Activated CD4-positive, alpha-beta T cell treated with anti-CD3 and anti-CD28 coated beads, Interleukin-2, amount 10 ng/mL, durations not matched to agents 7 days and 5 days (primary cell): ENCODE measurements around the gene FAM81B. TPM values are rescaled to one million over a fixed set of nuclear protein-coding genes. Genes with fewer than 3 reads are reported as not detected.
"Not testable (repeated sequence)": the region's sequence is repeated elsewhere in the genome, so short reads cannot be mapped to it uniquely, and the experiment has no call there.

ENCODE experiments used
- CTCF ChIA-PET: fragments of 350-600 bp; sonication (Branson Sonifier 250); formaldehyde crosslinking; loops from one replicate; lab custom pipeline; 2021; ENCODE audit warnings: antibody characterized with exemption; lab: Charles Lee
- POLR2A ChIA-PET: fragments of 350-600 bp; sonication (Branson Sonifier 250); formaldehyde crosslinking; loops from one replicate; lab custom pipeline; 2021; ENCODE audit warnings: antibody characterized with exemption; lab: Charles Lee
- DNase-seq: peaks from one replicate; pipeline ENCODE4 v3.0.0-alpha.2; 2020
- H3K27ac Mint-ChIP-seq: one replicate; pipeline ENCODE4 v1.8.0; 2021; ENCODE audit warnings: mild to moderate bottlenecking, moderate library complexity, mixed read lengths
- H3K27me3 Mint-ChIP-seq: one replicate; pipeline ENCODE4 v1.8.0; 2021; ENCODE audit warnings: mixed read lengths
- H3K36me3 Mint-ChIP-seq: one replicate; pipeline ENCODE4 v1.8.0; 2021; ENCODE audit warnings: low read depth, mixed read lengths
- H3K4me1 Mint-ChIP-seq: one replicate; pipeline ENCODE4 v1.8.0; 2021; ENCODE audit warnings: mixed read lengths
- H3K4me3 Mint-ChIP-seq: one replicate; pipeline ENCODE4 v1.8.0; 2021; ENCODE audit warnings: mild to moderate bottlenecking, moderate library complexity, mixed read lengths
- H3K9me3 Mint-ChIP-seq: one replicate; pipeline ENCODE4 v1.8.0; 2021; ENCODE audit warnings: mixed read lengths
- total RNA-seq, 2 experiments: library from RNA; stranded (reverse); gene quantifications; one replicate each; pipeline ENCODE4 v1.2.3, GENCODE V29; 2021

FAM81B gene, protein sequence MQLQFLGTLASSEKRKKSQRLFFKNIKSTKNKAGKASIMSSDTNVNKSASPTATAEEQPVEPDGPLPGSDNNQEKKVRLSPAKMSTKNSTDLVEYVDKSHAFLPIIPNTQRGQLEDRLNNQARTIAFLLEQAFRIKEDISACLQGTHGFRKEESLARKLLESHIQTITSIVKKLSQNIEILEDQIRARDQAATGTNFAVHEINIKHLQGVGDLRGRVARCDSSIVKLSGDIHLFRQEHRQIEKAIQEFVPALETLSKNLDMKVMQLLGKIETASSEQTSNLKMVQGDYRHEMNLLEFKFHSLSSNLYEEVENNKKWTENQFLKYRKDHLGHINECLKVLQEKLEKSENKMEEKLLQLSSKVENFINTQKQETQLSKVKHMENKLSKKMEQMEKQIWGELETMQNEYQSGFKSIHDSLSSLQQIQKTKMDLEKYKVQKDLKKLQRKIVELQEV
- not detected for total RNA-seq

DNA sequence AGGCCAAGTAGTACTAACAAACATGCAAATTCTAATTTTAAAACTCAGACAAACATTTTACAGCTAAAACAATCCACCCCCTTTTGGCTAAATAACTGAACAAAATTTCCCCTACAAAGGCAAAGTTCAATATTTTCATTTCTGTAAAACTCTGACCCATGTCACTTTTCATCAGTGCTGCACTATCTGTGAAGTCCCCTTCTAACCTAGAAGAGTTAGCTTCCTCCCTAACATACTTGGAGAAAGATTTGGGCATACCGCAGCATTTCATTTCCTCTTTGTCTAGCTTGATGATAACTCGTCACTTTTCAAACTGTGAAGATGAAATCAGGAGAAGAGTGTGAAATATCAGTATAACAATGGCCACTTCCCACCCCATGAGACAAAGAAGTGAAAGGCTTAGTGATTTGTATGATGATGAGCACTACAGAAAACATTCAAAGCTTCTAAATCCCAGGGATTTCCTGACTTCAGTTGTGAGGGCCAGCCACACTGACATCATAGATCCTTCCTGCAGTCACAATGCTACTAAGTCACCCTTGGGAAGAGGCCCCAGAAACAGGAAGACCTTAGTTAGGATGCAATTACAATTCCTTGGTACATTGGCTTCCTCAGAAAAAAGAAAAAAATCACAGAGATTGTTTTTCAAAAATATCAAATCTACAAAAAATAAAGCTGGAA is at the start of gene FAM81B:
Gene FAM81B (plus strand): TSS at position 555 of the 681 bp plus-strand sequence. CDS start 24 bp downstream, at position 579.
- ChIA-PET POLR2A (no interaction called here), CTCF (no interaction called here)
- Mint-ChIP-seq H3K4me3 (no peak within 1 kb of the TSS), H3K27ac (no peak within 1 kb of the TSS), H3K9me3 (peaks cover 3% of the 10 kb centered on the region), H3K27me3 (peaks cover 8% of the 10 kb centered on the region), H3K4me1 (no peaks in the 10 kb centered on the region), H3K36me3 (no peaks in the 10 kb centered on the region)
- no peak for DNase-seq

DNA sequence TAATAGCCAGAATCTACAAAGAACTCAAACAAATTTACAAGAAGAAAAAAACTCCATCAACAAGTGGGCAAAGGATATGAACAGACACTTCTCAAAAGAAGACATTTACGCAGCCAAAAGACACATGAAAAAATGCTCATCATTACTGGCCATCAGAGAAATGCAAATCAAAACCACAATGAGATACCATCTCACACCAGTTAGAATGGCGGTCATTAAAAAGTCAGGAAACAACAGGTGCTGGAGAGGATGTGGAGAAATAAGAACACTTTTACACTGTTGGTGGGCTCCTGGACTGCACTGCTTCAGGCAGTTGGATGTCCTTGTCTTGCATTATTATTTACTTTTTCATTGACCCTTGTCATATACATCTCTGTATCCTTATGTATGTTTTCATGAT is 49.7 kb upstream of the FAM81B start:
- H3K4me3 Mint-ChIP-seq, CTCF ChIA-PET, H3K27me3 Mint-ChIP-seq, H3K4me1 Mint-ChIP-seq, DNase-seq, POLR2A ChIA-PET, H3K9me3 Mint-ChIP-seq, H3K36me3 Mint-ChIP-seq, H3K27ac Mint-ChIP-seq: not testable (repeated sequence)

DNA sequence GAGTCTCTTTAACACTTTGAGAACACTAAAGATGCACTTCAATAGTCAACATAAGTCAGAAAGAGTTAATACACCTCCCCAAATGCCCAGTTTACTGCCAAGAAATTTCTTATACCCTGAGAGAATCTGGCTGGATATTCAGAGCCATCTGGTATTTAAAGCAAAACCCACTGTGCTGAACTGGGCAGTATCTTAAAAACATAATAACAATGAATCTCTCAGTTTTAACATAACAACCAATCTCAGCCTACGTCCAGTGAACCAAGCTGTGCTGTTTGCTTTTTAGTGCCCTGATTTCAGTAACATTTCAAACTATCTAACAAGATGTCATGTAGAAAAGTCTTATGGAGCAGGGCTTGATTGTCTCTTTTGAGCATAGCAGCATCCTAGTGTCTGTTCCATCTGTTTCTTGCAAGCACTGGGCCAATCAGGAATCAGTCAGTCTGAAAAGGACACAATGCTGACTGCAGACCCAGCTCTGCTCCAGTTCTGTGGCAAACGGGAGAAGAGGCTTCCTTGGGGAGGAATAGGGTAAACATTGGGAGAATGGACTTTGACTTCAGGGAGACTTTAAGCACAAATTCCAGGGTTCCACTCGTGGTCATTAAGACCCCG is 43.6 kb upstream of the FAM81B start:
- Mint-ChIP-seq H3K27me3 (no peaks in the 10 kb centered on the region), H3K9me3 (no peaks in the 10 kb centered on the region)
- CTCF ChIA-PET: no interaction called here

DNA sequence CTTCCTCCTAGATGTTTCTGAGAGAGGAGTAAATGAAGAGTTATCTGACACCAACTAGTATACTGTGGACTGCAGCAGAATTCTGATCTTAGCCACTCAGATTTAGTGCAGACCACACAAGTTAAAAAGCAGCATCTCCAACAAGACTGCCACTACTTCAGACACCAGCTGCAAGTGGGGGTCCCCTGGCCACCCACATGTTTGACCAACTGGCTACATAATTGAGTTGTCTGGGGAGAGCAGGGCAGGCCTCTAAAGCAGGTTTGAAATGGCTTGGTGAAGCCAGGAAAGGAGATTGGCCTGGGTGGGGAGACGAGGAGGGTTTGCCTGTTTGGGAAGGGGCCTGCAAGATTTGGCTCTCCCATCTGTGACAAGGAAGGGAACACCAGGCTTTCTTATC is 40.5 kb upstream of the FAM81B start:
- CTCF ChIA-PET: no interaction called here
- Mint-ChIP-seq H3K9me3 (no peaks in the 10 kb centered on the region), H3K27ac (no peak overlapping the region), H3K4me1 (no peaks in the 10 kb centered on the region), H3K36me3 (no peaks in the 10 kb centered on the region), H3K4me3 (no peak overlapping the region), H3K27me3 (no peaks in the 10 kb centered on the region)
- POLR2A ChIA-PET: no interaction called here
- DNase-seq: no peak

More for the DNA sequence above, 43.6 kb upstream of the FAM81B start:
- Mint-ChIP-seq H3K27ac (no peak overlapping the region), H3K36me3 (no peaks in the 10 kb centered on the region), H3K4me1 (no peaks in the 10 kb centered on the region), H3K4me3 (no peak overlapping the region)
- POLR2A ChIA-PET: no interaction called here
- no peak for DNase-seq

DNA sequence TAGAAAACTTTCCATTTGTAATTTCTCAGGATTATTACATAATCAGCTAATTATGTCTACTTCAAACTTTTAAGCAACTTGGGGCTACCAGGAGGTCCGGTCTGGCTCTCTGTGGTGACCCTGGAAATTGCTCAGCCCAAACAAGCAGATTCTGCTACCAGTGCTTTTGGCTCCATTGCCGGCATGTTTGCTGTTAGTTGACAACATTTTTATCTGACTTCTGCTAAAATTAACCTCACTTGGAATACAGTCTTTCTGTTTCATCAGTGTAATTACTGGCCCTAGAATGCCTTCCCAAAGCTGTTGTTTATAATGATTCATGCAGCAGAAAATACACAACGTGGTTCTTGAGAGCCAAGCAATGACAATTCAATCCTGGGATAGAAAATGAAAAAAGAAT is 38.5 kb upstream of the FAM81B start:
- CTCF ChIA-PET: no interaction called here
- Mint-ChIP-seq H3K4me1 (no peaks in the 10 kb centered on the region), H3K9me3 (no peaks in the 10 kb centered on the region), H3K27ac (no peak overlapping the region), H3K4me3 (no peak overlapping the region), H3K27me3 (no peaks in the 10 kb centered on the region), H3K36me3 (no peaks in the 10 kb centered on the region)
- POLR2A ChIA-PET: interaction anchor here (0.6 kb wide), 1 partner anchor 86 kb away, joined by 5 read pairs; no protein-coding TSS in a partner anchor
- DNase-seq: no peak

DNA sequence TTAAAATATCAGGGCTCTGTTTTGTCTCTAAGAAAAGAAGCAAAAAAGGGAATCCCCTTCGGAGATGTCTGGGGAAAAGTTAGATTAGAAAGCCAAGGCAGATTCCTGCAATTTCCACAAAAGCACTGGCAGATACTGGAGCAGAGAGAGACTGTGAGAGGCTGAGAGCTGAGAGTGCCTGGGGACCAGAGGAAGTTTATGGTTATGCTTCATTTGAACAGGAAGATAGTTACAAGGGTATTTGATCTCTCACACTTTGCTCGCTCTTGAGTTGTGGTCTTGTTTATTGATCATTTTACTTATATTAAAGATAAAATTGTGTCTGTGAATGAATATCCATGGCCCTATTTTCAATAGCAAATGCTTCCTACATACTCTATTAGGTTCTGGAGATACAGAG is 32.8 kb upstream of the FAM81B start:
- no peak overlapping the region for H3K27ac Mint-ChIP-seq
- no peak for DNase-seq
- no peaks in the 10 kb centered on the region for H3K36me3 Mint-ChIP-seq
- ChIA-PET POLR2A (no interaction called here), CTCF (no interaction called here)
- peaks cover 2% of the 10 kb centered on the region for H3K9me3 Mint-ChIP-seq
- H3K4me3 Mint-ChIP-seq: no peak overlapping the region
- peaks cover 1% of the 10 kb centered on the region for H3K27me3 Mint-ChIP-seq
- no peaks in the 10 kb centered on the region for H3K4me1 Mint-ChIP-seq

DNA sequence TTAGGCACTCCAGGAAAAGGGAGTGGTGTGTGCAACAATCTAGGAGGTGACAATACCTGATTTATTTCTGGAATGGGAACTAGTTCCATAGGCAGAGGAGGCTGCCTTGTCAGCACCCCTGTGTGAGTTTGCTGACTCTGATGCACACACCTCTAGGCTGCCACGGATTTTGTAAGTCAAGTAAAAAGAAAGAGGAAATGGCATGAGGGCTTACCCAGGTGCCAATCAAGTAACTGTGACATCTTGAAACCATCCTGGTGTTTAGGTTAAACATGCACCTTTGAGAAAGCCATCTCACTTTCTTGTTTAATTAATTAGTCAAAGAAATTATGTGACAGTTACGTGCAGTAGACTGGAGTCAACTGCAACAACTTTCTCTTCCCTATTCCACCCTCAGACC is 32.3 kb upstream of the FAM81B start:
- Mint-ChIP-seq H3K9me3 (peaks cover 6% of the 10 kb centered on the region), H3K36me3 (no peaks in the 10 kb centered on the region), H3K4me1 (no peaks in the 10 kb centered on the region), H3K4me3 (no peak overlapping the region), H3K27ac (no peak overlapping the region), H3K27me3 (peaks cover 1% of the 10 kb centered on the region)
- ChIA-PET CTCF (no interaction called here), POLR2A (no interaction called here)
- DNase-seq: no peak

DNA sequence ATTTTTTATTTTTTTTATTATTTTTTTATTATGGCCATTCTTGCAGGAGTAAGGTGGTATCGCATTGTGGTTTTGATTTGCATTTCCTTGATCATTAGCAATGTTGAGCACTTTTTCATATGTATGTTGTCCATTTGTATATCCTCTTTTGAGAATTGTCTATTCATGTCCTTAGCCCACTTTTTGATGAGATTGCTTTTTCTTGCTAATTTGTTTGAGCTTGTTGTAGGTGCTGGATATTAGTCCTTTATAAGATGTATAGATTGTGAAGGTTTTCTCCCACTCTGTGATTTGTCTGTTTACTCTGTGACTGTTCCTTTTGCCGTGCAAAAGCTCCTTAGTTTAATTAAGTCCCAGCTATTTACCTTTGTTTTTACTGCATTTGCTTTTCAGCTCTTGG is 30.5 kb upstream of the FAM81B start:
- CTCF ChIA-PET, H3K4me1 Mint-ChIP-seq, POLR2A ChIA-PET: not testable (repeated sequence)

DNA sequence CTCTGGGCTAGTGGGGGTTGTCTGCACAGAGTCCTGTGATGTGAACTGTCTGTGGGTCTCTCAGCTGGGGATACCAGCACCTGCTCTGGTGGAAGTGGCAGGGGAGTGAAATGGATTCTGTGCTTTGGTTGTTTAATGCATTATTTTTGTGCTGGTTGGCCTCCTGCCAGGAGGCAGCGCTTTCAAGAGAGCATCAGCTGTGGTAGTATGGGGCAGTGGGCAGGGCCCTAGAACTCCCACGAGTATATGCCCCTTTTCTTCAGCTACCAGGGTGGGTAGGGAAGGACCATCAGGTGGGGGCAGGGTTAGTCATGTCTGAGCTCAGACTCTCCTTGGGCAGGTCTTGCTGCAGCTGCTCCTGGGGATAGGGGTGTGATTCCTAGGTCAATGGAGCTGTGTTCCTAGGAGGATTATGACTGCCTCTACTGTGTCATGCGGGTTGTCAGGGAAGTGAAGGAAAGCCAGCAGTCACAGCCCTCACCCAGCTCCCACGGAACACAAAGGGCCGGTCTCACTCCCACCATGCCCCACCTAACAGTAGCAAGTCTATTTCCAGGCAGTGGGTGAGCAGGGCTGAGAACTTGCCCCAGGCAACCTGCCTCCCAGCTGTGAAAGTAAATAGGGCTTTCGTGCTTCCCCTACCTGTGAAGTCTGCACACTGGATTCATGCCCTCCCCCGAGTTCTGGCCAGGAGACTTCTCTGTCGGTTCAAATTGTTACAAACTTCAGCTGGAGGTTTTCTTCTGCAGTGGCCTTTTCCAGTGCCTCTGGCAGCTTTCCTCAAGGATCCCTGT is 25.7 kb upstream of the FAM81B start:
- H3K36me3 Mint-ChIP-seq: no peaks in the 10 kb centered on the region
- POLR2A ChIA-PET: no interaction called here
- no peak overlapping the region for H3K27ac Mint-ChIP-seq
- CTCF ChIA-PET: no interaction called here
- no peak overlapping the region for H3K4me3 Mint-ChIP-seq
- peaks cover 6% of the 10 kb centered on the region for H3K9me3 Mint-ChIP-seq
- H3K4me1 Mint-ChIP-seq: no peaks in the 10 kb centered on the region
- peaks cover 1% of the 10 kb centered on the region for H3K27me3 Mint-ChIP-seq
- DNase-seq: no peak

More for the DNA sequence above, 30.5 kb upstream of the FAM81B start:
- DNase-seq, H3K27ac Mint-ChIP-seq, H3K4me3 Mint-ChIP-seq, H3K27me3 Mint-ChIP-seq, H3K9me3 Mint-ChIP-seq, H3K36me3 Mint-ChIP-seq: not testable (repeated sequence)

DNA sequence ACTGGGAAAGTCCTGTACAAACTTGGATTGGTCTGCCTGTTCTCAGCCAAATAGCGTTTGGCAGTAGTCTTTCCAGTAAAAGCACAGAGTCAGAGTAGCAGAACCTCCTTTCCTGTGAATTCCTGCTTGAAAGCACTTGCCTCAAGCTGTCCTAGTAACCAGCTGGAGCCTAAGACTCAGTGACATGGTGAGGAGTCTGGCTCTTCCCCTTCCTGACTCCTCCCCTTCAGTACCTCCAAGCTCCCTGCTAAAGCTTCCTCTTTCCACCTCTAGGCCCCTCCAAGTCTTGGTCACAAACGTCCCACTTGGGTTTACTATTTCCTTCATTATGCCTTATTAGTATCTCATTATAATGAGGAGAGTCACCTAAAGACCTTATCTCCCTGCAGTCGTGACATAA is 21.4 kb upstream of the FAM81B start:
- CTCF ChIA-PET: no interaction called here
- Mint-ChIP-seq H3K27ac (no peak overlapping the region), H3K36me3 (no peaks in the 10 kb centered on the region)

DNA sequence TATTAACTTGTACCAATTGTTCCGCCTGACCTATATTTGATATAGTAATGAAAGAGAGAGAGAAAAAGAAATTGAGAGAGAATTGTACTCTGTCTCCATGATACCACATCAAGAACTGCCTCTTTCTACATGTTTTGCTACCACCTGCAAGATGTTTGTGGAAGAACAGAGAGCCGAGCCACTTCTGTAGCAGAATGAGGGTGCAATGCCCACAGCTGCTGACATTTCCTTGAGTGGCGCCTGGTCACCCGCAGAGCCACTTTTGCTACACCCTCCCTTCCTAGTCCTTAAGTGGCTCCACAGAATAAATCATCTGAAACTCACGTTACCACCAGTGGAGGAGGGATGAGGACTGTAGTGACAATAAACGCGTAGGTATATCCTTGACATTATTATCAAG is 17.1 kb upstream of the FAM81B start:
- H3K9me3 Mint-ChIP-seq: no peaks in the 10 kb centered on the region
- CTCF ChIA-PET: no interaction called here
- no peaks in the 10 kb centered on the region for H3K36me3 Mint-ChIP-seq
- POLR2A ChIA-PET: no interaction called here
- H3K27ac Mint-ChIP-seq: no peak overlapping the region
- H3K4me1 Mint-ChIP-seq: no peaks in the 10 kb centered on the region
- no peak overlapping the region for H3K4me3 Mint-ChIP-seq
- H3K27me3 Mint-ChIP-seq: peaks cover 2% of the 10 kb centered on the region
- DNase-seq: no peak

More for the DNA sequence above, 21.4 kb upstream of the FAM81B start:
- no peak for DNase-seq
- POLR2A ChIA-PET: no interaction called here
- Mint-ChIP-seq H3K4me1 (no peaks in the 10 kb centered on the region), H3K27me3 (peaks cover 2% of the 10 kb centered on the region), H3K4me3 (no peak overlapping the region), H3K9me3 (no peaks in the 10 kb centered on the region)

DNA sequence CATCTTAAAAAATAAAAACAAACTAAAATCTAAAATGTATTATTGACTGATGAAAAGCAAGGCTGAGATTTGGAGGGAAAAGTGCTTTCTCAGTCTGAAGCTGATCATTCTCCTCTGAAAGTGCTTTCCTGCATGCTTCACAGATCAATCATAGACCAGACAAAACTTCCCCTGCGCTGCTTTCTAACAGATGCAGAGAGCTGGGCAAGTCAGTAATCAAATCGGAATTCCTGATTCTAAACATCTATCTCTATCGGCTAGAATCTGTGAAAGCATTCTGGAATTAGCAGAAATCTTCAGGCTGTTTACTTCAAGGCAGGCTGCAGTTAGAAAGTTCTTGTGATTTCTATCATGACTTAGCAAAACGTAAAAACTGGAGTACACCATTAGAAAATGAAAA is 15.6 kb upstream of the FAM81B start:
- Mint-ChIP-seq H3K4me1 (peaks cover 8% of the 10 kb centered on the region), H3K27ac (no peak overlapping the region), H3K36me3 (no peaks in the 10 kb centered on the region), H3K27me3 (peaks cover 2% of the 10 kb centered on the region), H3K9me3 (no peaks in the 10 kb centered on the region), H3K4me3 (no peak overlapping the region)
- DNase-seq: no peak
- POLR2A ChIA-PET: no interaction called here
- CTCF ChIA-PET: no interaction called here
